RWPE2 (cell line): ENCODE results near the gene LACRT.

Experiments used
- ATAC-seq: fragments of 200-7000 bp; cut with Tn5 transposase; 3 replicates; pipeline ENCODE4 v1.9.1; 2021; ENCODE audit warnings: low read depth
- DNase-seq: peaks from one replicate; pipeline ENCODE4 v3.0.0-alpha.2; 2020; ENCODE audit warnings: low spot score
- H3K27ac ChIP-seq: fragments of 450-650 bp; 2 replicates; pipeline ENCODE4 v1.5.1; 2017; ENCODE audit warnings: mild to moderate bottlenecking; ENCODE audit not compliant: poor library complexity, severe bottlenecking
- H3K27me3 ChIP-seq: fragments of 250-450 bp; sonication (Bioruptor Pico); 2 replicates; pipeline ENCODE4 v1.5.1; 2021; ENCODE audit warnings: mild to moderate bottlenecking, moderate library complexity; ENCODE audit not compliant: insufficient read depth, poor library complexity, severe bottlenecking
- H3K36me3 ChIP-seq: fragments of 250-450 bp; sonication (Bioruptor Pico); 2 replicates; pipeline ENCODE4 v1.5.1; 2020; ENCODE audit warnings: low read depth, mild to moderate bottlenecking, moderate library complexity
- H3K4me1 ChIP-seq: fragments of 250-450 bp; sonication (Bioruptor Pico); 2 replicates; pipeline ENCODE4 v1.5.1; 2021; ENCODE audit warnings: mild to moderate bottlenecking, moderate library complexity; ENCODE audit not compliant: insufficient read depth, poor library complexity, severe bottlenecking
- H3K4me3 ChIP-seq: fragments of 250-450 bp; sonication (Bioruptor Pico); 2 replicates; pipeline ENCODE4 v1.5.1; 2021; ENCODE audit warnings: mild to moderate bottlenecking, moderate library complexity; ENCODE audit not compliant: severe bottlenecking
- H3K9me3 ChIP-seq: fragments of 250-450 bp; sonication (Bioruptor Pico); 2 replicates; pipeline ENCODE4 v1.5.1; 2021; ENCODE audit warnings: mild to moderate bottlenecking, moderate library complexity; ENCODE audit not compliant: severe bottlenecking
- TF ChIP-seq, protein P1 (sequence below): fragments of 450-650 bp; IDR thresholded peaks from one replicate; pipeline ENCODE4 v1.5.1; 2017; ENCODE audit warnings: mild to moderate bottlenecking, moderate library complexity; ENCODE audit not compliant: poor library complexity, severe bottlenecking

LACRT gene

DNA sequence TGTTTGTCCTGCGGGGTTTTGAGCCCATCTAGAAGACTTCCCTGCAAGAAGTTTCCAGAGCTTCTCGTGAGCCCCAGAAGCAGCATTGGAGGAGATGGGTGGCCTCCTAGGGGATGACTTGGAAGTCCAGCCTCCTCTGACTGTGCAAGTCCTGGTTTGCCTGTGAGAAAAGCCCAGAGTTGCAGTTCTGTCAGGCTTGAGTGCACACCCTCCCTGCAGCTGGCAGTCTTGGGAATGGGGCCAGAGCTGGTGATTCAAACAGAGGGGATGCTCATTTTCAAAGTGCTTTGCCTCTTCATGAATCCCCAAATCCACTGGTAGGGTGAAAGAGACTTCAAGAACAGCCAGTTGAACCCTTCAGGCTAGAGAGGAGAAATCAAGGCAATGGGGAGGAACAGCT lies 42.4 kb downstream of the LACRT start:
- no peak for ATAC-seq
- no peaks in the 10 kb centered on the region for H3K4me1 ChIP-seq
- no peaks in the 10 kb centered on the region for H3K9me3 ChIP-seq
- TF ChIP-seq, protein P1, sequence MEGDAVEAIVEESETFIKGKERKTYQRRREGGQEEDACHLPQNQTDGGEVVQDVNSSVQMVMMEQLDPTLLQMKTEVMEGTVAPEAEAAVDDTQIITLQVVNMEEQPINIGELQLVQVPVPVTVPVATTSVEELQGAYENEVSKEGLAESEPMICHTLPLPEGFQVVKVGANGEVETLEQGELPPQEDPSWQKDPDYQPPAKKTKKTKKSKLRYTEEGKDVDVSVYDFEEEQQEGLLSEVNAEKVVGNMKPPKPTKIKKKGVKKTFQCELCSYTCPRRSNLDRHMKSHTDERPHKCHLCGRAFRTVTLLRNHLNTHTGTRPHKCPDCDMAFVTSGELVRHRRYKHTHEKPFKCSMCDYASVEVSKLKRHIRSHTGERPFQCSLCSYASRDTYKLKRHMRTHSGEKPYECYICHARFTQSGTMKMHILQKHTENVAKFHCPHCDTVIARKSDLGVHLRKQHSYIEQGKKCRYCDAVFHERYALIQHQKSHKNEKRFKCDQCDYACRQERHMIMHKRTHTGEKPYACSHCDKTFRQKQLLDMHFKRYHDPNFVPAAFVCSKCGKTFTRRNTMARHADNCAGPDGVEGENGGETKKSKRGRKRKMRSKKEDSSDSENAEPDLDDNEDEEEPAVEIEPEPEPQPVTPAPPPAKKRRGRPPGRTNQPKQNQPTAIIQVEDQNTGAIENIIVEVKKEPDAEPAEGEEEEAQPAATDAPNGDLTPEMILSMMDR = no peak
- H3K27ac ChIP-seq = no peak overlapping the region
- H3K27me3 ChIP-seq = peaks cover 20% of the 10 kb centered on the region
- no peak for DNase-seq
- no peaks in the 10 kb centered on the region for H3K36me3 ChIP-seq
- no peak overlapping the region for H3K4me3 ChIP-seq

DNA sequence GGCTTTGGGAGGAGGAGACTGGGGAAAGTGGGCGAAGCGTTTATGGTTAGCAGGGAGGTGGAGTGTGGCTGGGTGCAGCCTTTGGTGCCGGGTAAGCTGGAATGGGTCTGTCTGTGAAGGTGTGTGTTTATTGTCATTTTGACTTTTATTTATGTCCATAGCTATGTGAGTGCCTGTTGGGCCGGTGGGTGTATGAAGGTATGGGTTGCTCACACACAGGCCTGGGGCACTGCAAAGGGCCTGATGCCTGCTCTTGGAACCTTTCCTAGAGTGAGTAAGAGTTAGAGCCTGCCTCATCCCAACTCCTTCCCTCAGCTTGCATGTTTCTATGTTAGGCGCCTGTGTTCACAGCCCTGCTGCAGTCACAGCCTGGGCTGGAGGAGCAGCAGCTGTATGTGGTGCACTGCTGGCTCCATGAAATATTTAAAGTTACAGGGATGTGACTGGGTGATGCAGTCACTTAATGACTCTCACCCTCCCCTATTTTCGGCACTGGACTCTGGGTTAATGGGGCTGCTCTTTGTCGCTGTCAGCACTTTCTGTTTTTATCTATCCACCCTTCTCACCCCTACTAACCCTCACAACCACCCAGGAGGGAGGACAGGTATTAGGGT lies 43.6 kb downstream of the LACRT start:
- H3K36me3 ChIP-seq = no peaks in the 10 kb centered on the region
- no peak overlapping the region for H3K4me3 ChIP-seq
- TF ChIP-seq, protein P1 = no peak
- no peak overlapping the region for H3K27ac ChIP-seq
- peak; percentile 24; the same call in 1 of the 3 replicates for ATAC-seq
- no peaks in the 10 kb centered on the region for H3K4me1 ChIP-seq
- no peaks in the 10 kb centered on the region for H3K9me3 ChIP-seq
- DNase-seq = no peak
- peaks cover 28% of the 10 kb centered on the region for H3K27me3 ChIP-seq

DNA sequence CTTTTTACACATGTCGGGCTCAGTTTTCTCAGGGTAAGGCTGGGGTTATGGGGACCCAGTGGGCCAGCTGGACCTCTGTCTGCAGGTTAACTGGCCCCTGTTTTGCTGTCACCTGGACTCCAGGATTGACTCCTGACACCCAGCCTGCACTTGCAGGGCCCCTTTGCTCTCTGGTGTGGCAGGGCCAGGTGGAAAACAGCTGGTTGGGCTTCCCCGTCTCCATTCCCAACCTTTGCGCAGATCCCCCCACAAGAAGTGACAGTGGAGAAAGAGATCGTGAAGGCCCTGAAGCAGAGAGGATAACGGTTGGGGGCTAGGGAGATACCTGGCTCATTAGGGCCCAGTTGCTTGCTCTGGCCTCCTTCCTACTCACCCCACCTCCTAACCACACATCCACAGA lies 44.7 kb downstream of the LACRT start:
- Histone ChIP-seq H3K4me1 (no peaks in the 10 kb centered on the region), H3K4me3 (no peak overlapping the region), H3K36me3 (no peaks in the 10 kb centered on the region), H3K27ac (no peak overlapping the region), H3K9me3 (no peaks in the 10 kb centered on the region), H3K27me3 (peaks cover 28% of the 10 kb centered on the region)
- TF ChIP-seq, protein P1 = no peak
- DNase-seq (no peak), ATAC-seq (no peak)

DNA sequence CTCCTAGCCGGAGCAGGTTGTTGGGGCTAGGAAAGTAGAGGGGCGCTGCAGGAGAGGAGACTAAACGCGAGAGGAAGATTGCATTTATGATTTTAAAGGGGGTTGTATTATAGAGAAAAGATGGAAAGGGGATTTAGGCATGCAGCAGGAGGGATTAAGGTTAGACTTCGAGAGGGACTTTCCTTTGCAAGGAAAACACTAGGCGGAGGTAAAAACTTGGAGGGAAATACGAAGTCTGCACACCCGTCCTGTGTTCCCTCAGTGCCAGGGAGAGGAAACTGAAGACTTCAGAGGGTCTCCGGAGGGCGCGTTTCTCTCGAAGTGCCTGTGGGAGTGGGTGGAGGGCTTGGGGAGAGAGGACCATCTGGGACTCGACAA lies 45.8 kb downstream of the LACRT start:
- no peak for ATAC-seq
- TF ChIP-seq, protein P1 = no peak
- Histone ChIP-seq H3K36me3 (no peaks in the 10 kb centered on the region), H3K27me3 (peaks cover 28% of the 10 kb centered on the region), H3K9me3 (no peaks in the 10 kb centered on the region), H3K4me1 (no peaks in the 10 kb centered on the region), H3K4me3 (no peak overlapping the region), H3K27ac (no peak overlapping the region)
- no peak for DNase-seq

DNA sequence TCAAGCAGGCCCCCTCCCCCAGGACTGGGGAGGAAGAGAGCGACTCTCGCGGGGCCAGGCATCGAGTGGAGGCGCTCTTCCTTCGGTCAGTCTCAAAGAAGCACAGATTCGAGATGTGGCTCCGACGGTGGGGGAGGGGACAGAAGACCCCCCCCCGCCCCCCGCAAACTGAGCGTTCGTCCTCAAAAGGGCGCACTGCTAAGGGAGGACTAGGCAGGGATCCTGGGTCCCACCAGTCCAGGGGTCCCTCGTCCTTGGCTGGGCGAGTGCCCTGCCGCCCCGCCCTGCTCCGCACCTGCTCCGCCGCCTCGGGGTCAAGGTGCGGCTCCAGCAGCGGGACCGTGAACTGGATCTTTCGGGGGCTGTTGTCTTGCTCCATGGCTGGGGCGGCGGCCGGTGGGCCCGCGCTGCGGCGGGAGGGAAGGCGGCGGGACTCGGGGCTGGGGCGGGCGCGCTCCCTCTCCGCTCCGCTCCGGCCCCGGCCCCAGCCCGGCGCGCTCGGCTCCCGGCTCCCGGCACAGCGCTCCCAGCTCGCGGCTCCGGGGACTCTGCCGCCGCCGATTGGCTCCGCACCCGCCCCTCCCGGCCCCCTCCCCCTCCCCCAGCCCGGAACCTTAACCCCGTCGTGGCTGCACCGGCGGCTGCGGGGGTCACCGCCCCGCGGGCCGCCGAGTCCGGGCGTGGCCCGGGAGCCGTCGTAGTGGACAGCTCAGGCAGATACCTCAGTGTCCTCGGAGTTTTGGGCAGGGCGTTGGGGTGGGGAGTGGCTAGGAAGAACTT lies 46.4 kb downstream of the LACRT start, which contains the start of gene PPP1R1A:
Gene PPP1R1A, minus strand, starts transcription at position 550 of the 780 bp plus-strand sequence. Its CDS starts 171 bp downstream, at position 379.
- H3K4me3 ChIP-seq = no peak within 1 kb of the TSS
- TF ChIP-seq, protein P1 = no peak
- ATAC-seq (peak; percentile 23; the same call in 1 of the 3 replicates), DNase-seq (no peak)
- H3K4me1 ChIP-seq = no peaks in the 10 kb centered on the region
- H3K36me3 ChIP-seq = no peaks in the 10 kb centered on the region
- no peak within 1 kb of the TSS for H3K27ac ChIP-seq
- H3K27me3 ChIP-seq = peaks cover 28% of the 10 kb centered on the region
- H3K9me3 ChIP-seq = no peaks in the 10 kb centered on the region
